ENCODE data around the gene PCDHGA6.
A peak's percentile ranks its signal among the peaks of the same experiment; 100 is the strongest.
"Not testable (repeated sequence)": the region's sequence is repeated elsewhere in the genome, so short reads cannot be mapped to it uniquely, and the experiment has no call there.

Gene PCDHGA6

DNA sequence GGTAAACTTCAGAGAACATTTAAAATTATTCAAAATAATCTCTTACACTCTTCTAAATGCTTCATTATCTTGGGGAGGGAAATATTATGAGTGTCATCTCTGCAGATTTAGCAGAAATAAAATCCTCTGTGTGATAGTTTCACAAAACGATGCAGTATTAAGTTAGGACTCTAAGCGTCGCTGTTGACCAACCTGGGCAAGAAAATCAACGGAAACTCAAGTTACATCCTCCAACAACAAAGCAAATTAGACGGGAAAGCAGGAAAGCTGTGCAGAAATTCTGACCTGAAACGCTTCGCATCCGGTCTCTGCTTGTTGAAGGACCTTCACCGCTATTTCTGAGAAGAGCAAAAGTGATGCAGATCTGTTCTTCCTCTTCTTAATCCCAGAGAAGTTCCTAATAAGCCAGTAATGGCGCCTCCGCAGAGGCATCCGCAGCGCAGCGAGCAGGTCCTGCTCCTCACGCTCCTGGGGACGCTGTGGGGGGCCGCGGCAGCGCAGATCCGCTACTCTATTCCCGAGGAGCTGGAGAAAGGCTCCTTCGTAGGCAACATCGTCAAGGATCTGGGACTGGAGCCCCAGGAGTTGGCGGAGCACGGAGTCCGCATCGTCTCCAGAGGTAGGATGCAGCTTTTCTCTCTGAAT lies at the start of gene PCDHGA6:
PCDHGA6 (plus strand) TSS at position 219 of the 645 bp plus-strand sequence; CDS start at position 412, 193 bp downstream.
- H3K4me3 ChIP-seq (ENCODE audit: low read depth, low read length): no peak within 1 kb of the TSS
- TF ChIP-seq, protein P1, sequence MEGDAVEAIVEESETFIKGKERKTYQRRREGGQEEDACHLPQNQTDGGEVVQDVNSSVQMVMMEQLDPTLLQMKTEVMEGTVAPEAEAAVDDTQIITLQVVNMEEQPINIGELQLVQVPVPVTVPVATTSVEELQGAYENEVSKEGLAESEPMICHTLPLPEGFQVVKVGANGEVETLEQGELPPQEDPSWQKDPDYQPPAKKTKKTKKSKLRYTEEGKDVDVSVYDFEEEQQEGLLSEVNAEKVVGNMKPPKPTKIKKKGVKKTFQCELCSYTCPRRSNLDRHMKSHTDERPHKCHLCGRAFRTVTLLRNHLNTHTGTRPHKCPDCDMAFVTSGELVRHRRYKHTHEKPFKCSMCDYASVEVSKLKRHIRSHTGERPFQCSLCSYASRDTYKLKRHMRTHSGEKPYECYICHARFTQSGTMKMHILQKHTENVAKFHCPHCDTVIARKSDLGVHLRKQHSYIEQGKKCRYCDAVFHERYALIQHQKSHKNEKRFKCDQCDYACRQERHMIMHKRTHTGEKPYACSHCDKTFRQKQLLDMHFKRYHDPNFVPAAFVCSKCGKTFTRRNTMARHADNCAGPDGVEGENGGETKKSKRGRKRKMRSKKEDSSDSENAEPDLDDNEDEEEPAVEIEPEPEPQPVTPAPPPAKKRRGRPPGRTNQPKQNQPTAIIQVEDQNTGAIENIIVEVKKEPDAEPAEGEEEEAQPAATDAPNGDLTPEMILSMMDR (IDR thresholded peaks at IDR 0.05; ENCODE audit: low read depth, low read length, missing control alignments): peak; percentile 23
- DNase-seq (ENCODE audit: low read depth): no peak

GRCh38 chr5:141326088-141326854 lies 47.4 kb upstream of the PCDHGA6 start:
- peak; percentile 51 for DNase-seq (ENCODE audit: low read depth)
- TF ChIP-seq, protein P1 (IDR thresholded peaks at IDR 0.05; ENCODE audit: low read depth, low read length, missing control alignments): peak; percentile 71
- peak overlapping the region; percentile 67 for H3K4me3 ChIP-seq (ENCODE audit: low read depth, low read length)

- H3K4me3 ChIP-seq (ENCODE audit: low read depth, low read length): no peak overlapping the region
- TF ChIP-seq, protein P1 (IDR thresholded peaks at IDR 0.05; ENCODE audit: low read depth, low read length, missing control alignments): no peak
- no peak for DNase-seq (ENCODE audit: low read depth)
Observed at GRCh38 chr5:141328231-141328630, 45.5 kb upstream of the PCDHGA6 start.

DNA sequence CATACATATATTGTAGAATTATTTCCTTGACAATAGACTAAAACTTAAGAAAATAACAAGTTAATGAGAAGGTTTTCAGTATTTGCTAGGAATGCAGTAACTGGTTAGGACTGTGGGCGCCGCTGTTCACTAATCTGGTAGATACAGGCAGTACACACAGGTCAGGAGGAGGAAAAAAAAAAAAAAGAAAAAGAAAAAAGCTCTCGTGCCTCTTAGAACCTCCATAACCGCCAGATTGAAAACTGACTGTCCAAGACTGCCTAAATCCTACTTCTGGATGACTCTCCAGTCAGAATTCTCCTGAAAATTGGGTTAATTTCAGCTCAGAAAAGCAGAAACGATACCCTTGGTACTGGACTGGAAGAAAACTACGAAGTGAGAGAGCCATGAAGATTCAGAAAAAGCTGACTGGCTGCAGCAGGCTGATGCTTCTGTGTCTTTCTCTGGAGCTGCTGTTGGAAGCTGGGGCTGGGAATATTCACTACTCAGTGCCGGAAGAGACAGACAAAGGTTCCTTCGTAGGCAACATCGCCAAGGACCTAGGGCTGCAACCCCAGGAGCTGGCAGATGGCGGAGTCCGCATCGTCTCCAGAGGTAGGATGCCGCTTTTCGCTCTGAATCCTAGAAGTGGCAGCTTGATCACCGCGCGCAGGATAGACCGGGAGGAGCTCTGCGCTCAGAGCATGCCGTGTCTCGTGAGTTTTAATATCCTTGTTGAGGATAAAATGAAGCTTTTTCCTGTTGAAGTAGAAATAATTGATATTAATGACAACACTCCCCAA lies 43.2 kb upstream of the PCDHGA6 start, which contains the start of gene PCDHGA1:
PCDHGA1 (plus strand) TSS at position 216 of the 782 bp plus-strand sequence.
- TF ChIP-seq, protein P1 (IDR thresholded peaks at IDR 0.05; ENCODE audit: low read depth, low read length, missing control alignments): peak; percentile 35
- no peak within 1 kb of the TSS for H3K4me3 ChIP-seq (ENCODE audit: low read depth, low read length)
- no peak for DNase-seq (ENCODE audit: low read depth)

DNA sequence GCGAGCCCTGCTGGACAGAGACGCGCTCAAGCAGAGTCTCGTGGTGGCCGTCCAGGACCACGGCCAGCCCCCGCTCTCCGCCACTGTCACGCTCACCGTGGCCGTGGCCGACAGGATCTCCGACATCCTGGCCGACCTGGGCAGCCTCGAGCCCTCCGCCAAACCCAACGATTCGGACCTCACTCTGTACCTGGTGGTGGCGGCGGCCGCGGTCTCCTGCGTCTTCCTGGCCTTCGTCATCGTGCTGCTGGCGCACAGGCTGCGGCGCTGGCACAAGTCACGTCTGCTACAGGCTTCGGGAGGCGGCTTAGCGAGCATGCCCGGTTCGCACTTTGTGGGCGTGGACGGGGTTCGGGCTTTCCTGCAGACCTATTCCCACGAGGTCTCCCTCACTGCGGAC lies 41.1 kb upstream of the PCDHGA6 start:
- DNase-seq (ENCODE audit: low read depth); H3K4me3 ChIP-seq (ENCODE audit: low read depth, low read length): not testable (repeated sequence)

DNA sequence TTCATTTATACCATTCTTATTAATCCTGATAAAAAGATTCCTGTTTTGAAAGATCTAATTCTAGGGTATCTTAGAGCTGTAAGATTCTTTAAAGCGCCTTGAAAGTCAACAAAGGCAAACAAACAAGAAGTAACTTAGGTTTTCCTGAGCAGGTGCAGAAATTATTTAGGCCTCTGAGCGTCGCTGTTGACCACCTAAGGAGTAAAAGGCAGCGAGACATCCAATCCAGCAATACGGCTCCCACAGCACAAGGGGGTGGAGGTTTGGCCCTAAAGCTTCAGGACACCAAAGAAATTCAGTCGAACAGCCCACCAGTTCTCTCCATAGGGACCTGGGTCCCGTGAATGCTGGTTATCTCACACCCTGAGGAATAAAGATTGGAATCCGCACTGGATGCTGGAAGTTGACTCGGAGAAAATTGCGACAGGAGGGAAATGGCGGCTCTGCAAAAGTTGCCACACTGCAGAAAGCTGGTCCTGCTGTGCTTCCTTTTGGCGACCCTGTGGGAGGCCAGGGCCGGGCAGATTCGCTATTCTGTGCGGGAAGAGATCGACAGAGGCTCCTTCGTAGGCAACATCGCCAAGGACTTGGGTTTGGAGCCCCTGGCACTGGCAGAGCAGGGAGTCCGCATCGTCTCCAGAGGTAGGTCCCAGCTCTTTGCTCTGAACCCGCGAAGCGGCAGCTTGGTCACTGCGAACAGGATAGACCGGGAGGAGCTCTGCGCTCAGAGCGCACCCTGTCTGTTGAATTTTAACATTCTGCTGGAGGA lies 35.0 kb upstream of the PCDHGA6 start, which contains the start of gene PCDHGA2:
PCDHGA2 (plus strand) TSS at position 223 of the 769 bp plus-strand sequence.
- H3K4me3 ChIP-seq (ENCODE audit: low read depth, low read length): no peak within 1 kb of the TSS
- DNase-seq (ENCODE audit: low read depth): no peak
- TF ChIP-seq, protein P1 (IDR thresholded peaks at IDR 0.05; ENCODE audit: low read depth, low read length, missing control alignments): peak; percentile 48

- H3K4me3 ChIP-seq (ENCODE audit: low read depth, low read length); DNase-seq (ENCODE audit: low read depth): not testable (repeated sequence)
Observed at GRCh38 chr5:141340781-141341354, 32.8 kb upstream of the PCDHGA6 start.
